BLaER1 (cell line): ENCODE measurements around the gene SORCS1.

ENCODE experiments used
- H3K27ac ChIP-seq: shearing (Covaris generic); formaldehyde crosslinking; 2 replicates; pipeline ENCODE4 v1.8.1; 2022
- H3K27me3 ChIP-seq: shearing (Covaris generic); formaldehyde crosslinking; 2 replicates; pipeline ENCODE4 v1.8.1; 2022
- H3K36me3 ChIP-seq: shearing (Covaris generic); formaldehyde crosslinking; 2 replicates; pipeline ENCODE4 v1.8.1; 2022
- H3K4me1 ChIP-seq: shearing (Covaris generic); formaldehyde crosslinking; 2 replicates; pipeline ENCODE4 v1.8.1; 2022
- H3K4me2 ChIP-seq: shearing (Covaris generic); formaldehyde crosslinking; 2 replicates; pipeline ENCODE4 v1.8.1; 2022
- H3K4me3 ChIP-seq: shearing (Covaris generic); formaldehyde crosslinking; 2 replicates; pipeline ENCODE4 v1.8.1; 2022
- H3K9ac ChIP-seq: shearing (Covaris generic); formaldehyde crosslinking; 2 replicates; pipeline ENCODE4 v1.8.1; 2022
- H3K9me3 ChIP-seq: shearing (Covaris generic); formaldehyde crosslinking; 2 replicates; pipeline ENCODE4 v1.8.1; 2022
- H4K20me1 ChIP-seq: shearing (Covaris generic); formaldehyde crosslinking; 2 replicates; pipeline ENCODE4 v1.8.1; 2022
- Cebpa-rat ChIP-seq: shearing (Covaris generic); IDR thresholded peaks from 2 replicates; pipeline ENCODE4 v1.8.1; 2022

Gene SORCS1

DNA sequence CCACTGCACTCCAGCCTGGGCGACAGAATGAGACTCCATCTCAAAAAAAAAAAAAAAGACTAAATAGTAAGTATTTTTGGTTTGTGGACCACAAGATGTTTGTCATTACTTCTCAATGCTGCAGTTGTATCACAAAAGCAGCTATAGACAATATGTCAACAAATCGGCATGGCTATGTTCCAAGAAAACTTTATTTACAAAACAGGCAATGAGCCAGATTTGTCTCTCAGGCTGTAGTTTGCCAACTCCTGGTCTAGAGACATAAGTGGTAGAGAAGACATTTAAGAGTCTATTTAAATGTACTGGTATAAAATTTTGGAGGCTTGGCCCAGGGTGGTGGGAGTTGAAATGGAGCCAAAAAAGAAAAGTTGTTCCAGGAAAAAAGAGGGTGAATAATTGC lies 185.8 kb downstream of the SORCS1 start:
- Histone ChIP-seq H3K36me3 (no peaks in the 10 kb centered on the region), H3K4me1 (peaks cover 22% of the 10 kb centered on the region), H3K27me3 (no peaks in the 10 kb centered on the region), H4K20me1 (no peaks in the 10 kb centered on the region), H3K9ac (no peak overlapping the region), H3K4me2 (no peak overlapping the region), H3K4me3 (no peak overlapping the region), H3K9me3 (no peaks in the 10 kb centered on the region), H3K27ac (no peak overlapping the region)
- TF ChIP-seq Cebpa-rat = no peak

DNA sequence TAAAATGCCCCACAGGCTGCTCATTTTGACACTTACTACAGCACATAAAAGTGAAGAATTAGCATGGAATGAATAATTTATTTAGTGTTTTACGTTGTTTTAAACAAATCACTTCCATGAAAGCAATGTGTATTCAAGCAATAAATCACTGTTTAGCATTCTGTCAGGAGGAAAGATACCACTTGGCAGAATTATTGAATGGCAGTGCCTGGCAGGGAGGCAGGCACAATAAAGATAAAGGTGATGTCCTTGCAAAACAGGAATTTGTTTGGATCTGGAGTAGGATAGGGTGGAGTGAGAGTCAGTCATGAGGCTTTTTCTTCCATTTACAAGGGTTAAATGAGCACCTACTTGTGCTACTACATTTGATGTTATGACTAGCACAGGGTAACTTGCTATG lies 190.8 kb downstream of the SORCS1 start:
- Histone ChIP-seq H3K9ac (no peak overlapping the region), H3K4me1 (no peaks in the 10 kb centered on the region), H3K4me2 (no peak overlapping the region), H3K27ac (no peak overlapping the region), H4K20me1 (no peaks in the 10 kb centered on the region), H3K9me3 (no peaks in the 10 kb centered on the region), H3K4me3 (no peak overlapping the region), H3K27me3 (no peaks in the 10 kb centered on the region), H3K36me3 (no peaks in the 10 kb centered on the region)
- TF ChIP-seq Cebpa-rat = no peak

DNA sequence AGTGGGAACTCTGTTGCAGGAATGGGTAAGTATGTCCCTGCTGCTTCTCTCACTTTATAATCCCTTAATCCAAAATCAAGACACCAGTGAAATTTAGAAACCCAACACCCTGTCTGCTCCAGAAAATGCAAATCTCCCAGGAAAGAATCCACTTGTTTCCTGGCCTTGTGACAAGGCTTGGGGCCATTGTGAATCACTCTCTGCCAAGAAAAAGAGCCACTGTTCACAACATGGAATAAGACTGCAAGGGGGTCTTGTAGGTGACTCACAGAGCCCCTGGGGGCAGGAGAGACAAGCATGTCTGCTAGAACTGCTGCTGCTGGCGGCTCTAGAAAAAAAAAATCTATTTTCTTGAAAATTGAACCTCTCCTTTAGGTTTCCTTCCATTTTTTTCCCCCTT lies 191.2 kb downstream of the SORCS1 start:
- no peaks in the 10 kb centered on the region for H3K9me3 ChIP-seq
- no peak overlapping the region for H3K4me3 ChIP-seq
- no peaks in the 10 kb centered on the region for H3K4me1 ChIP-seq
- no peaks in the 10 kb centered on the region for H3K36me3 ChIP-seq
- no peak overlapping the region for H3K27ac ChIP-seq
- H4K20me1 ChIP-seq = no peaks in the 10 kb centered on the region
- no peak for TF ChIP-seq Cebpa-rat
- H3K9ac ChIP-seq = no peak overlapping the region
- no peak overlapping the region for H3K4me2 ChIP-seq
- no peaks in the 10 kb centered on the region for H3K27me3 ChIP-seq

DNA sequence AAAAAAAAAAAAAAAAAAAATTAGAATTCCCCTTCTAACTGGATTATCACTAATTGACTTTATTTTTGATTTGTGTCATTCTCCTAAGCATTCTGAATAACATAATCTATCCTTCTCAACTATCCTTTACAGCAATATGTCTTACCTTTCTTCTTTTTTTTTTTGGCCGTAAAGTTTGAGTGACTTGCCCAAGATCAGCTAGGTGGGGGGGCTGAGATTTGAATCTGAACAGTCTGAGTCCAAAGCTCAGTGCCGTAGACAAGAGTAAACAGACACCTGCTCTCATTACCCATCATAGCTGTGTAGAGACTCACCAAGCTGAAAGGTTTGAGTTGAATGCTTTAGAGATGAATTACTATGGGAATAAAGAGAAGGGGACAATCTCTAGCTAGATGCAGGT lies 192.1 kb downstream of the SORCS1 start:
- H3K4me2 ChIP-seq = no peak overlapping the region

DNA sequence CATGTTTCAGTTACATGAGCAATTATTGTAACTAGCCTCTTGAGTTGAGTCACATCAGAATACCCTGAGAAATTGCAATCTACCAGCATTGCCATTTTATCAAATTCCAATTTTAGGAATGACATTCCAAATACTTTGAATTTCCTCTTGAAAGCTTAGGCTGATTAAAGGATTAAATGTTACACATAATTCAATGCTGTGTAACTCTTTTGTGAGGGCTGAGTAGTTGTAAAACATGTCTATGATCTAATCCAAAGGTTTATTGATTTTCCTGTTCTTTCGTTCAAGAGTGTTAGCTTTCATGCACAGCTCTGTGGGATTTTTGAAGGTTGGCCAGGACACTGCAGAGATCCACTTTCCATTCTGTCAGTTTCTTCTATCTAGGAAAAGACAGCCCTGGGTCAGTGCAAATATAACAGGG lies 193.1 kb downstream of the SORCS1 start:
- no peaks in the 10 kb centered on the region for H3K27me3 ChIP-seq
- H4K20me1 ChIP-seq = no peaks in the 10 kb centered on the region
- H3K27ac ChIP-seq = no peak overlapping the region
- no peaks in the 10 kb centered on the region for H3K36me3 ChIP-seq
- no peak overlapping the region for H3K4me3 ChIP-seq
- no peak overlapping the region for H3K9ac ChIP-seq
- H3K4me2 ChIP-seq = no peak overlapping the region
- no peaks in the 10 kb centered on the region for H3K9me3 ChIP-seq
- TF ChIP-seq Cebpa-rat = no peak
- no peaks in the 10 kb centered on the region for H3K4me1 ChIP-seq

More for the DNA sequence above, 192.1 kb downstream of the SORCS1 start:
- Histone ChIP-seq H3K27ac (no peak overlapping the region), H4K20me1 (no peaks in the 10 kb centered on the region), H3K4me3 (no peak overlapping the region), H3K27me3 (no peaks in the 10 kb centered on the region), H3K4me1 (no peaks in the 10 kb centered on the region), H3K9me3 (no peaks in the 10 kb centered on the region), H3K36me3 (no peaks in the 10 kb centered on the region), H3K9ac (no peak overlapping the region)
- TF ChIP-seq Cebpa-rat = no peak

DNA sequence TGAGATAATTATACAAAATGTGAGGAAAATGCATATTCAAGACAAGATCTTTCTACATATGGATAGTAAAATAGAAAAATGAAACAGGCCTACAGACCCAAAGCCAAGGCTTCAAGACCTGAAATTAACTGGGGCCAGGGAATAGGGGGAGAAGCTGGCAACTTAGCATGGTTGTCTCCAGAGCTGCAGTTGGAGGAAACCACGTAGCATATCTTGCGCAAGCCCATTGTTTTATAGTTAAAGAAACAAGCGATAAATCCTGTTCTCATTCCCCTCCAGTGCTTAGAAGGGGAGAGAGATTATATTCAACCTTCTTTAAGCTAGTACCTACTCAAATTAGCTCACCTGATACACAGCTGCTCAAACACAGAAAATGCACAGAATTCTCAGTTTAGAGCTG lies 197.1 kb downstream of the SORCS1 start:
- TF ChIP-seq Cebpa-rat = no peak

DNA sequence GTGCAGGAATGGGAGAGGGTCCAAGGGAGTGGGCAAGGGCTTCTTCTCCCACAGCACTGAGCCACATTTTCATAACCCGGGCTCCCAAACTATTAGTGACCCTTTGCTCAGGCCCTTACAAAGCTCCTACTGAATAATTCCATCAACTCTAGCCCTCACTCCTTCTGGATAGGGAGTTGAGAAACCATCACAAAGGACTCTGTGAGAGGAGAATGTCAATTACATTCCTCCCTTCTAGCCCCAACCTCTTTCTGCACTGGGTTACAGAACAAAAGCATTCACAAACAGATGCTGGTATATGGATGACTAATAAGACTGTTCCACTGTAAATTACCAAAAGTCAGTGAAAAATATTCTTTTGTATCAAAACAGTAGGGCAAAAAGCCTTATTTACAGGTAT lies 203.7 kb downstream of the SORCS1 start:
- H3K9ac ChIP-seq = no peak overlapping the region
- no peak overlapping the region for H3K4me3 ChIP-seq
- H3K27me3 ChIP-seq = no peaks in the 10 kb centered on the region
- no peaks in the 10 kb centered on the region for H4K20me1 ChIP-seq
- H3K9me3 ChIP-seq = no peaks in the 10 kb centered on the region
- no peak for TF ChIP-seq Cebpa-rat
- H3K4me1 ChIP-seq = peaks cover 39% of the 10 kb centered on the region
- no peak overlapping the region for H3K4me2 ChIP-seq
- H3K27ac ChIP-seq = no peak overlapping the region
- no peaks in the 10 kb centered on the region for H3K36me3 ChIP-seq

More for the DNA sequence above, 197.1 kb downstream of the SORCS1 start:
- no peak overlapping the region for H3K9ac ChIP-seq
- H3K27me3 ChIP-seq = no peaks in the 10 kb centered on the region
- no peaks in the 10 kb centered on the region for H3K9me3 ChIP-seq
- no peak overlapping the region for H3K27ac ChIP-seq
- no peaks in the 10 kb centered on the region for H3K36me3 ChIP-seq
- H4K20me1 ChIP-seq = no peaks in the 10 kb centered on the region
- no peaks in the 10 kb centered on the region for H3K4me1 ChIP-seq
- no peak overlapping the region for H3K4me3 ChIP-seq
- H3K4me2 ChIP-seq = no peak overlapping the region

DNA sequence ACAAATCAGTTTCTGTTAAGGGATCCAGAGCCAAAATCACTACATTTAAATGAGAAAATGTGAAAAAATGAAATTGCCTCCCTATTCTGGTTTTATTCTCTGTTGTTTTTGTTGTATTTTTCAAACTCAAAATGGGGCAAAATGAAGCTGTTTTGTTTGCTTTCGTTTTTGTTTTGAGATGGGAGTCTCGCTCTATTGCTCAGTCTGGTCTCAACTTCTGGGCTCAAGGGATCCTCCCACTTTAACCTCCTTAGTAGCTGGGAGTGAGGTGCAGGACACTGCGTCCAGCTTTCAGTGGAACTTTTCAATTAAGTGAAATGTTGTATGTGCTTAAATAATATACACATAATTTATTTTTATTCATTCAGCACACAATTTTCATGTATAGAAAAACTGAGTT lies 205.0 kb downstream of the SORCS1 start:
- TF ChIP-seq Cebpa-rat = no peak
- Histone ChIP-seq H3K4me3 (no peak overlapping the region), H3K27ac (peak overlapping the region; percentile 76), H3K4me1 (peaks cover 39% of the 10 kb centered on the region), H3K9ac (no peak overlapping the region), H4K20me1 (no peaks in the 10 kb centered on the region), H3K9me3 (peaks cover 10% of the 10 kb centered on the region; the same call in 1 of the 2 replicates), H3K27me3 (no peaks in the 10 kb centered on the region), H3K36me3 (no peaks in the 10 kb centered on the region), H3K4me2 (peak overlapping the region; percentile 77)

DNA sequence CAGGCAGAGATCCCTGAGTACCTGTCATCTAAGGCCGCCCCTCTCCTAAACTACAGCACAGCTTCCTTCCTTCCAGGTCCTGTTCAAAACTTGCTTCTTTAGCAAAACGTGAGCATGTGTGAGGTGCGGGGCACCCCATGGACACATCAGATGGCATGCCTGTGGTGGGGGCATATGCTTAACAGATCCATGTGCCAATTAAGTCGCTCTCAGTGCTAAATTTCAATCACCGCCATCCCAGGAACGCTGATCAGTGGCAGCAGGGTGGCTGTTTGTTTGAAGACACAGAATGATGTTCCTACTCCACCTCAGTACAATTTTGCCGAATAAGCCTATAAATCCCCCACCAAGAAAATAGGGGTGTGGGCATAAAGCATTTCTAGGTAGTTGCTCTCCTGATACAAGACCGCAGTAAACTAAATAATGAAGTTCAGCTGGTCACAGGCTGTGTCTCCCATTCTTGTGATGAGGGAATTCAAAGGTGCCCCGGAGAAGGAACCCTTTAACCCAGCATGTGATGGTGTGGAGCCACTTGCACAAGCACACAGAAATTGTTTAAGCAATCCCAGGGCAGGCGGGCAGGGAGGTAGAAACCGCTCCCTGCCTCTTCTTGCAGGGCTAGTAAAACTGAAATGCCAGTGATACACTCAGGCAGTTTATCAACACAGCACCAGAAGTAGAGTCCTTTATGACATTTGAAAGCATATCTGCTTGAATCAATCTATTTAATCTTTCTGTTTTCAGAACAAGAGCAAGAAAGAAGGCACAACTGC lies 205.7 kb downstream of the SORCS1 start:
- H3K36me3 ChIP-seq = no peaks in the 10 kb centered on the region
- peak overlapping the region; percentile 76 for H3K27ac ChIP-seq
- peak overlapping the region; percentile 45; the same call in 1 of the 2 replicates for H3K9ac ChIP-seq
- peaks cover 13% of the 10 kb centered on the region; the same call in 1 of the 2 replicates for H3K9me3 ChIP-seq
- no peak for TF ChIP-seq Cebpa-rat
- H3K27me3 ChIP-seq = no peaks in the 10 kb centered on the region
- no peaks in the 10 kb centered on the region for H4K20me1 ChIP-seq
- H3K4me2 ChIP-seq = peak overlapping the region; percentile 77
- peaks cover 39% of the 10 kb centered on the region for H3K4me1 ChIP-seq
- H3K4me3 ChIP-seq = no peak overlapping the region

DNA sequence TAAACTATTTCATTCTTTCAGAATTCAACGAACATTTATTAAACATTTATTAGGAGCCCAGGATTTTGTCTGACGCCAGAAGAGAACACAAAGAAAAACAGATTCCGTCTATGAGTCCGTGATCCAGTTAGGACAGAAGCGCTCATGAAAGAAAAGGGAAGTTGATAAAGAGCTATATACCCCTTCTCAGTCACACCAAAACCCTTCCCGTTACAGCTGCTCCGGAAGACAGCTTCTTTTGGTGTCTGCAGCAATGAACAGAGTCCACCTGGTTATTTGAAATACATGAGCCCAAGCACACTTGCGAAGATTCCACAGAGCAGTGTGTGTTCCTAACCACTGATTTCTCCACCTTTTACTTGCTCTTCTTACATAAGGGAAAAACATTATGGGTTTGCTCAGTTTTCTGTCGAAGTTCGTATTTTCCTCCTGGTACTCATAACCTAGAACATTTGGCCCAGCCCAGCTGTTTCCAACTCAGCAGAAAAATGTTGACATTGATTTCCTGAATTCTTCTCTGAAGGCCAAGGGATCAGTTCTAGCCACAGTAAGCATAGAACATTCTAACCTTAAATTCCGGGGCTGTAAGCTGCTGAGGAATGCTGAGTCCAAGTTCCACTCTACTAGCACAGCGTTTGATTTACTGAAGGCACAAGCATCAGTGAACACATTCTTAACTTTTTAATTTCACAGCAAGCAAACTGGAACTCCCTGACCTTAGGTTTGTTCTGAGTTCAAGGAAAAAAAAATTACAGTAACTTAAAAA lies 206.5 kb downstream of the SORCS1 start:
- H3K27ac ChIP-seq = peak overlapping the region; percentile 76
- no peak for TF ChIP-seq Cebpa-rat
- H3K27me3 ChIP-seq = no peaks in the 10 kb centered on the region
- H3K4me1 ChIP-seq = peaks cover 39% of the 10 kb centered on the region
- no peaks in the 10 kb centered on the region for H4K20me1 ChIP-seq
- peaks cover 13% of the 10 kb centered on the region; the same call in 1 of the 2 replicates for H3K9me3 ChIP-seq
- peak overlapping the region; percentile 77 for H3K4me2 ChIP-seq
- peak overlapping the region; percentile 45; the same call in 1 of the 2 replicates for H3K9ac ChIP-seq
- H3K36me3 ChIP-seq = no peaks in the 10 kb centered on the region
- no peak overlapping the region for H3K4me3 ChIP-seq
